ENCODE measurements around the gene VWA3A. TPM values are rescaled to one million over a fixed set of nuclear protein-coding genes. Genes with fewer than 3 reads are reported as not detected.
A peak's percentile ranks its signal among the peaks of the same experiment; 100 is the strongest.
"Not testable (repeated sequence)": the region's sequence is repeated elsewhere in the genome, so short reads cannot be mapped to it uniquely, and the experiment has no call there.

VWA3A gene
- polyA plus RNA-seq, 1 donor from 2014 or later, result not detected

GRCh38 chr16:22139732-22140131 is 47.4 kb downstream of the VWA3A start:
- Mint-ChIP-seq H3K4me1 (peaks cover 0 to 2% (median 0%) of the 10 kb centered on the region in 3 donors), H3K4me3 (no peak overlapping the region), H3K9me3 (no peaks in the 10 kb centered on the region), H3K27me3 (peaks cover 18% of the 10 kb centered on the region), H3K27ac (no peak overlapping the region), H3K36me3 (no peaks in the 10 kb centered on the region)

DNA sequence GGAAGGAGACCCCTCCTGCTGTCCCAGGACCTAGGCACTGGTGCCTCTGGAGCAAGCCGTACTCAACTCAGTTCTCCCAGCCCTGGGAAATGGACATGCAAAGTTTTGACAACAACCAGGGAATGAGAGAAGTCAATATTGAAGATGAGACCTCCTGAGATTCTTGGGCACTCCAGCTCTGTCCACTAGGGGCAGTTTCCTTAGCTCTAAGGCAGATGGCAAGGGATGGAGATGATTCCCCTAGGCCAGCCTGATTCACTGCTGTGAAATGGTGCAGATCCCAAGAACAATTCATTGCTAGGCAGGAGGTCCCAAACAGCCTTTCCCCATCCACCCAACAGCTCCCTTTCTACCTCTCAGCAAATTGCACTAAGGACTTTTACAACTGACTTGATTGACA is 49.4 kb downstream of the VWA3A start:
- Mint-ChIP-seq H3K36me3 (no peaks in the 10 kb centered on the region), H3K27me3 (peaks cover 15% of the 10 kb centered on the region), H3K4me1 (peaks cover 0 to 2% (median 0%) of the 10 kb centered on the region in 3 donors), H3K27ac (no peak overlapping the region), H3K4me3 (no peak overlapping the region), H3K9me3 (no peaks in the 10 kb centered on the region)

GRCh38 chr16:22144520-22144919 is 52.2 kb downstream of the VWA3A start:
- Mint-ChIP-seq H3K9me3 (no peaks in the 10 kb centered on the region), H3K4me3 (no peak overlapping the region), H3K4me1 (no peaks in the 10 kb centered on the region), H3K27ac (no peak overlapping the region), H3K27me3 (peaks cover 11% of the 10 kb centered on the region), H3K36me3 (no peaks in the 10 kb centered on the region)

DNA sequence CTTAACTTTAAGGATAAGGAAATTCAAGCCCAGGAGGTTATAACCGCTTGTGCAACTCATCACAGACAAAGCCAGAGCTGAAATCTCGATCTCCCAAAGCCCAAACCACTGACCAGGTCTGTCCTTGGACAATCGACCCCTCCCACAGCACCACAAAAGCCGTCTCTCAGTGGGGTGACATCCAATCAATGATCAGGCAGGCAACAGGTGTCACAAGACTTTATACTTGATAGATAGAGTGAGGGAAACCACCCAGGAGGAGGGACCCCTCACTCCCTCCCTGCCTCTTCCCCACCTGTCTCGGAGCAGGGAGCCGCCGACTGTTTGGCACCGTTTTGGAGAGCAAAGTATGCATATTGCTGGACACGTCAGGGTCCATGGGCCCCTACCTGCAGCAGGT is 55.5 kb downstream of the VWA3A start:
- no peaks in the 10 kb centered on the region for H3K4me1 Mint-ChIP-seq

DNA sequence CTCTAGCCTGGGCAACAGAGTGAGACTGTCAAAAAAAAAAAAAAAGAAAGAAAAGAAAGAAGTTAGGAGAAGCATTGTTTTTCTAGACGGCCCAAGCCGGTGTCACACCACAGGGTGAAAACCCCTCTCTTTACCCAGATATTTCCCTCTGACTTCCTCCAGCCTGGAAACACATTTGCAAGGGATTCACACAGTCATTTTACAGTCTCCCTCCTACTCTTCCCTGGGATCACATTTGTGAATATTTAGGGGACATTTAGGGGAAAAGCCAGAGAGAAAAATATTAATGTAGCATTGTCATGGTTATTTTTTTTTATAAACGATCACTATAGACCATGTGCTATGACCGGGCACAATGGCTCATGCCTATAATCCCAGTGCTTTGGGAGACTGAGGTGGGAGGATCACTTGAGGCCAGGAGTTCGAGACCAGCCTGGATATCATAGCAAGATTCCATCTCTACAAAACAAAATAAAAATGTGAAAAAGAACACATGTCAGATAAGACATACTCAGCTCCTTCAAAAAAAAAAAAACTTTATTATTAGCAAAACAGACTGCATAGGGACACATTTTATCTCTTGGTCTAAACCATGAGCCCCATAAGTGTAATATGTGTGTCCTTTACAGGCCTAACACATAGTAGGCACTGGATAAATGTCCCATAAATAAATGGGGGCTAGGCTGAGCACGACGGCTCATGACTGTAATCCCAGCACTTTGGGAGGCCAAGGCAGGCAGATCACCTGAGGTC is 59.1 kb downstream of the VWA3A start:
- Mint-ChIP-seq H3K4me3 (no peak overlapping the region), H3K9me3 (no peaks in the 10 kb centered on the region), H3K27ac (no peak overlapping the region), H3K36me3 (no peaks in the 10 kb centered on the region), H3K4me1 (peaks cover 0 to 1% (median 0%) of the 10 kb centered on the region in 3 donors), H3K27me3 (peaks cover 6% of the 10 kb centered on the region)

More for the DNA sequence above, 55.5 kb downstream of the VWA3A start:
- Mint-ChIP-seq H3K27me3 (peaks cover 2% of the 10 kb centered on the region), H3K27ac (no peak overlapping the region), H3K9me3 (no peaks in the 10 kb centered on the region), H3K4me3 (no peak overlapping the region), H3K36me3 (no peaks in the 10 kb centered on the region)

- no peak overlapping the region for H3K4me3 Mint-ChIP-seq
- no peaks in the 10 kb centered on the region for H3K9me3 Mint-ChIP-seq
- H3K27me3 Mint-ChIP-seq, result peaks cover 6% of the 10 kb centered on the region
- H3K36me3 Mint-ChIP-seq, result no peaks in the 10 kb centered on the region
- H3K4me1 Mint-ChIP-seq, result peaks cover 0 to 2% (median 0%) of the 10 kb centered on the region in 3 donors
- no peak overlapping the region for H3K27ac Mint-ChIP-seq
Observed at GRCh38 chr16:22152316-22152715, 60.0 kb downstream of the VWA3A start.

DNA sequence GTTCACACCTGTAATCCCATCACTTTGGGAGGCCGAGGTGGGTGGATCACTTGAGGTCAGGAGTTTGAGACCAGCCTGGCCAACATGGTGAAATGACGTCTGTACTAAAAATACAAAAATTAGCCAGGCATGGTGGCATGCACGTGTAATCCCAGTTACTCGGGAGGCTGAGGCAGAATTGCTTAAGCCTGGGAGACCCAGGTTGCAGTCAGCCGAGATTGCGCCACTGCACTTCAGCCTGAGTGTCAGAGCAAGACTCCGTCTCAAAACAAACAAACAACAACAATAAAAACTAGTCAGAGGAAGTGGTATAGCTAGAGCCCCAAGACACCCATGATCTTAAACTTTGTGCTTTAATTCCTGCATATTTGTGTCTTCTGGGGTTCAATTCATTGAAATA is 60.7 kb downstream of the VWA3A start:
- H3K27me3 Mint-ChIP-seq, H3K27ac Mint-ChIP-seq, H3K36me3 Mint-ChIP-seq, H3K4me3 Mint-ChIP-seq, H3K9me3 Mint-ChIP-seq, H3K4me1 Mint-ChIP-seq: not testable (repeated sequence)

GRCh38 chr16:22161401-22161800 is 69.1 kb downstream of the VWA3A start:
- H3K27me3 Mint-ChIP-seq, result peaks cover 8% of the 10 kb centered on the region
- no peak overlapping the region for H3K27ac Mint-ChIP-seq
- peaks cover 0 to 3% (median 0%) of the 10 kb centered on the region in 3 donors for H3K9me3 Mint-ChIP-seq
- H3K36me3 Mint-ChIP-seq, result peaks cover 4% of the 10 kb centered on the region
- peaks cover 0 to 7% (median 3%) of the 10 kb centered on the region in 3 donors for H3K4me1 Mint-ChIP-seq
- peak overlapping the region in 2 of 4 donors; percentile 40 to 57 for H3K4me3 Mint-ChIP-seq

DNA sequence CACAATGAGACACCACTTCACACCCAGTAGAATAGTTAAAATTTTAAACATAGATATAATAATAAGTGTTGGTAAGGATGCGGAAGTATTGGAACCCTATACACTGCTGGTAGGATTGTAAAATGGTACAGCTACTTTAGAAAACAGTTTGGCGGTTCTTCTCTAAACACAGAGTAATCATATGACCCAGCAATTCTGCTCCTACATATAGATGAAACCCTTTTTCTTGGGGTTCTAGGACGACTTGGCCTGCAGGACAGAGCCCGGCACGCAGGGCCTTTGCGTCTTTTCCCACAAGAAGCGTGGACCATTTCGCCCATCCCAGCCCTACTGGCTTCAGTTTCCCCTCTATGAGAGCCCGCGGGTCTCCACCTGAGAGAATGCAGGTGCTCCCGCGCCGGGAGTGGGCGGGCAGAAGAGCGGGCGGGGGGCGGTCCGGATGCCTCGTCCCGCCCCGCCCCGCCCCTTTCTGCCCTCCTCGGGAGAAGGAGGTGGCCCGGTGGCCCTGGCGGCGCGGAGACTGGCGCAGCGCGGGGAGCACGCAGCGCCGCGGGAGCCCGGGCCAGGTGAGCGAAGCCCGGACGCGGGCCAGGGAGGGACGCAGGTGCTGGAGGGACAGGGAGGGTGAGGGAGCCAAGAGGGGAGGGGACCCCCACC is 69.8 kb downstream of the VWA3A start, which contains the start of gene SDR42E2:
Gene SDR42E2 (plus strand): TSS at position 508 of the 657 bp plus-strand sequence. CDS start 3,077 bp downstream, outside the sequence.
- Mint-ChIP-seq H3K4me1 (peaks cover 0 to 6% (median 3%) of the 10 kb centered on the region in 3 donors), H3K36me3 (peaks cover 4% of the 10 kb centered on the region), H3K27me3 (peaks cover 8% of the 10 kb centered on the region), H3K27ac (peak within 1 kb of the TSS in 1 of 3 donors; percentile 62), H3K9me3 (peaks cover 0 to 3% (median 0%) of the 10 kb centered on the region in 3 donors), H3K4me3 (peak within 1 kb of the TSS in 2 of 4 donors; percentile 70 to 82)

GRCh38 chr16:22162656-22163009 is 70.3 kb downstream of the VWA3A start:
- H3K4me1 Mint-ChIP-seq, result peaks cover 0 to 6% (median 3%) of the 10 kb centered on the region in 3 donors
- peak overlapping the region in 1 of 3 donors; percentile 62 for H3K27ac Mint-ChIP-seq
- H3K36me3 Mint-ChIP-seq, result peaks cover 4% of the 10 kb centered on the region
- peaks cover 8% of the 10 kb centered on the region for H3K27me3 Mint-ChIP-seq
- H3K4me3 Mint-ChIP-seq, result no peak overlapping the region
- H3K9me3 Mint-ChIP-seq, result peaks cover 0 to 3% (median 0%) of the 10 kb centered on the region in 3 donors

- Mint-ChIP-seq H3K4me1 (peaks cover 0 to 6% (median 3%) of the 10 kb centered on the region in 3 donors), H3K4me3 (no peak overlapping the region), H3K9me3 (peaks cover 0 to 3% (median 0%) of the 10 kb centered on the region in 3 donors), H3K27me3 (peaks cover 8% of the 10 kb centered on the region), H3K27ac (no peak overlapping the region), H3K36me3 (peaks cover 4% of the 10 kb centered on the region)
Observed at GRCh38 chr16:22163806-22164205, 71.5 kb downstream of the VWA3A start.

GRCh38 chr16:22164482-22164881 is 72.1 kb downstream of the VWA3A start:
- peaks cover 4% of the 10 kb centered on the region for H3K36me3 Mint-ChIP-seq
- peaks cover 0 to 6% (median 3%) of the 10 kb centered on the region in 3 donors for H3K4me1 Mint-ChIP-seq
- H3K4me3 Mint-ChIP-seq, result peak overlapping the region in 1 of 4 donors; percentile 57
- H3K27ac Mint-ChIP-seq, result no peak overlapping the region
- H3K9me3 Mint-ChIP-seq, result peaks cover 0 to 3% (median 0%) of the 10 kb centered on the region in 3 donors
- H3K27me3 Mint-ChIP-seq, result peaks cover 6% of the 10 kb centered on the region

- H3K27me3 Mint-ChIP-seq, result peaks cover 6% of the 10 kb centered on the region
- H3K9me3 Mint-ChIP-seq, result peaks cover 0 to 3% (median 0%) of the 10 kb centered on the region in 3 donors
- no peak overlapping the region for H3K4me3 Mint-ChIP-seq
- no peak overlapping the region for H3K27ac Mint-ChIP-seq
- H3K36me3 Mint-ChIP-seq, result peaks cover 4% of the 10 kb centered on the region
- peaks cover 0 to 6% (median 5%) of the 10 kb centered on the region in 3 donors for H3K4me1 Mint-ChIP-seq
Observed at GRCh38 chr16:22165508-22166285, 73.4 kb downstream of the VWA3A start.

- no peaks in the 10 kb centered on the region for H3K9me3 Mint-ChIP-seq
- no peak overlapping the region for H3K27ac Mint-ChIP-seq
- no peak overlapping the region for H3K4me3 Mint-ChIP-seq
- peaks cover 0 to 7% (median 4%) of the 10 kb centered on the region in 3 donors for H3K4me1 Mint-ChIP-seq
- H3K36me3 Mint-ChIP-seq, result peaks cover 1% of the 10 kb centered on the region
- no peaks in the 10 kb centered on the region for H3K27me3 Mint-ChIP-seq
Observed at GRCh38 chr16:22171953-22172352, 79.6 kb downstream of the VWA3A start.

DNA sequence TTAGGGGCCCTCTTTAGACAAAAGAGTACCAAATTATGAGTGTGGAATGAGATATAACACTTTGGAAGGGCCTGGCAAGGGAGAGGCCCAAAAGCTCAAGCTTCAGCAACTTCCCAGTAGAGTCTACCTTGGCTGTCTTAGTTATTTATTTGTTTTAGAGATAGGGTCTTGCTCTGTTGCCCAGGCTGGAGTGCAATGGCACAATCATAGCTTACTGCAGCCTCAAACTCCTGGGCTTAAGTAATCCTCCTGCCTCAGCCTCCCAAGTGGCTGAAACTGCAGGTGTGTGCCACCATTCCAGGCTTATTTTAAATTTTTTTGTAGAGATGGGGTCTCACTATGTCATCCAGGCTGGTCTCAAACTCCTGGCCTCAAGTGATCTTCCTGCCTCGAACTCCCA is 80.3 kb downstream of the VWA3A start:
- not testable (repeated sequence) for H3K36me3 Mint-ChIP-seq, H3K4me3 Mint-ChIP-seq, H3K9me3 Mint-ChIP-seq, H3K27ac Mint-ChIP-seq, H3K4me1 Mint-ChIP-seq, H3K27me3 Mint-ChIP-seq
